SK-N-SH treated with all-trans-retinoic acid at 6 μM for 48 hours (cell line): ENCODE measurements around the gene CYGB.
A peak's percentile ranks its signal among the peaks of the same experiment; 100 is the strongest.

Experiments used
- ATAC-seq: fragments of 200-7000 bp; cut with Tn5 transposase; 3 replicates; pipeline ENCODE4 v1.9.1; 2020; ENCODE audit warnings: mild to moderate bottlenecking, moderate library complexity
- BACH2 ChIP-seq: fragments of 250-450 bp; sonication (Bioruptor Pico); IDR thresholded peaks from 2 replicates; pipeline ENCODE4 v1.9.0; 2021; ENCODE audit warnings: mild to moderate bottlenecking, borderline replicate concordance
- CSDC2 ChIP-seq: fragments of 250-450 bp; sonication (Bioruptor Pico); IDR thresholded peaks from 2 replicates; pipeline ENCODE4 v1.5.0; 2020; ENCODE audit warnings: mild to moderate bottlenecking, moderate library complexity
- CSRNP3 ChIP-seq: fragments of 250-450 bp; sonication (Bioruptor Pico); IDR thresholded peaks from 2 replicates; pipeline ENCODE4 v1.5.1; 2021; ENCODE audit warnings: mild to moderate bottlenecking, moderate library complexity
- ESRRG ChIP-seq: fragments of 250-450 bp; sonication (Bioruptor Pico); IDR thresholded peaks from 2 replicates; pipeline ENCODE4 v1.6.1; 2021; ENCODE audit warnings: mild to moderate bottlenecking
- GLIS3 ChIP-seq: fragments of 250-450 bp; sonication (Bioruptor Pico); IDR thresholded peaks from 2 replicates; pipeline ENCODE4 v1.5.0; 2020; ENCODE audit warnings: mild to moderate bottlenecking, moderate library complexity
- ISL1 ChIP-seq: fragments of 250-450 bp; sonication (Bioruptor Pico); IDR thresholded peaks from 2 replicates; pipeline ENCODE4 v2.1.2; 2022; ENCODE audit warnings: mild to moderate bottlenecking, moderate library complexity
- OSR1 ChIP-seq: fragments of 250-450 bp; sonication (Bioruptor Pico); IDR thresholded peaks from 2 replicates; pipeline ENCODE4 v1.8.0; 2022; ENCODE audit warnings: moderate library complexity, mild to moderate bottlenecking, inconsistent platforms
- POU6F1 ChIP-seq: fragments of 250-450 bp; sonication (Bioruptor Pico); IDR thresholded peaks from 2 replicates; pipeline ENCODE4 v1.8.0; 2021; ENCODE audit warnings: low read depth, mild to moderate bottlenecking, moderate library complexity, borderline replicate concordance
- PPARA ChIP-seq: fragments of 250-450 bp; sonication (Bioruptor Pico); IDR thresholded peaks from 2 replicates; pipeline ENCODE4 v1.5.0; 2020; ENCODE audit warnings: mild to moderate bottlenecking, borderline replicate concordance
- RARB ChIP-seq: fragments of 250-450 bp; sonication (Bioruptor Pico); IDR thresholded peaks from 2 replicates; pipeline ENCODE4 v1.8.0; 2021; ENCODE audit warnings: mild to moderate bottlenecking, moderate library complexity
- TCF4 ChIP-seq: fragments of 250-450 bp; sonication (Bioruptor Pico); IDR thresholded peaks from 2 replicates; pipeline ENCODE4 v1.8.0; 2021; ENCODE audit warnings: mild to moderate bottlenecking, moderate library complexity, borderline replicate concordance
- ZC3H10 ChIP-seq: fragments of 250-450 bp; sonication (Bioruptor Pico); IDR thresholded peaks from 2 replicates; pipeline ENCODE4 v1.5.1; 2021; ENCODE audit warnings: mild to moderate bottlenecking, moderate library complexity
- ZFP3 ChIP-seq: fragments of 250-450 bp; sonication (Bioruptor Pico); IDR thresholded peaks from 2 replicates; pipeline ENCODE4 v1.5.0; 2020; ENCODE audit warnings: mild to moderate bottlenecking, moderate library complexity
- ZNF565 ChIP-seq: fragments of 450-650 bp; formaldehyde crosslinking; conservative IDR thresholded peaks from 2 replicates; pipeline ENCODE4 v1.5.0; 2020; ENCODE audit warnings: low read depth, mild to moderate bottlenecking, moderate library complexity
- ZNF70 ChIP-seq: fragments of 450-650 bp; formaldehyde crosslinking; IDR thresholded peaks from 2 replicates; pipeline ENCODE4 v1.5.0; 2020; ENCODE audit warnings: mild to moderate bottlenecking, moderate library complexity
- ZNF8 ChIP-seq: fragments of 450-650 bp; formaldehyde crosslinking; IDR thresholded peaks from 2 replicates; pipeline ENCODE4 v1.5.0; 2020; ENCODE audit warnings: mild to moderate bottlenecking, moderate library complexity
- TF ChIP-seq, protein P1 (sequence below): fragments of 250-450 bp; sonication (Bioruptor Pico); IDR thresholded peaks from 2 replicates; pipeline ENCODE4 v1.5.0; 2020; ENCODE audit warnings: mild to moderate bottlenecking, moderate library complexity
- TF ChIP-seq, protein P2 (sequence below): fragments of 250-450 bp; sonication (Bioruptor Pico); IDR thresholded peaks from 2 replicates; pipeline ENCODE4 v1.5.1; 2020; ENCODE audit warnings: low read depth, mild to moderate bottlenecking, moderate library complexity

The CYGB gene

DNA sequence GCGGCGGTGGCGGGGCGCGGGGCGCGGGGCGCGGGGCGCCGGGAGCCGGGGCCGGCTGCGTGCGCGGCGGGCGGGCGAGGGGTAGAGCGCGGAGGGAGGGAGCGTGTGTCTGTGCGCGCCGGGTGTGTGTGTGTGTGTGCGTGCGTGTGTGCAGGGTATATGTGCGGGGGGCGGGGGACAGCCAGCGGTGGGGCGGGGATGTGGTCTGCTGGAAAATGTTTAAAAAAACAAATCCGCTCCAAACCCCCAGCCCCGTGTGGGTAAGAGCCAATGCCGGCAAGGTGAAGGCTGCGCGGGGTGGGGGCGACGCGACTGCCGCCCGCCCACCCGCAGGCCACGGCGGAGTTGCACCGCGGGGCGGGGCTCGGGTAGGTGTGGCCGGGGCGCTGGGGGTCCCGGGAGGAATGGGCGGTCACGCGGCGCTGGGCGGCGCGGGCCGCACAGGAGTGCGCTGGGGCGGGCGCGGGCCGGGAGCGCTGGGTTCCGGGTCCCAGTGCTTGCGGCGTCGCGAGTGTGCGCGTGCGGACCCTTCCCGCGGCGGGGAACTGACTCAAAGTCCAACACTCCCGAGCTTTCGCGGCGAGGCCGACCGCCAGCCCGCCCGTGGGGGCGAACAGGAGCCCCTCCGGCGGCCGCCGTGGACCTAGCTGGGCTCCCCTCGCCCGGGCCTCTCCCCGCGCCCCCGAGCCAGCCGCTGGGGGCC lies at the start of gene CYGB:
Gene CYGB, minus strand, starts transcription at position 132 of the 703 bp plus-strand sequence. CDS start 167 bp downstream, outside the sequence.
- ATAC-seq, result no peak
- no peak for TF ChIP-seq OSR1 (CRISPR knock-in tag)
- 0 out of 2 replicates have a peak, but pooled peaks have one; percentile 31 for TF ChIP-seq ZNF70
- TF ChIP-seq, protein P1, sequence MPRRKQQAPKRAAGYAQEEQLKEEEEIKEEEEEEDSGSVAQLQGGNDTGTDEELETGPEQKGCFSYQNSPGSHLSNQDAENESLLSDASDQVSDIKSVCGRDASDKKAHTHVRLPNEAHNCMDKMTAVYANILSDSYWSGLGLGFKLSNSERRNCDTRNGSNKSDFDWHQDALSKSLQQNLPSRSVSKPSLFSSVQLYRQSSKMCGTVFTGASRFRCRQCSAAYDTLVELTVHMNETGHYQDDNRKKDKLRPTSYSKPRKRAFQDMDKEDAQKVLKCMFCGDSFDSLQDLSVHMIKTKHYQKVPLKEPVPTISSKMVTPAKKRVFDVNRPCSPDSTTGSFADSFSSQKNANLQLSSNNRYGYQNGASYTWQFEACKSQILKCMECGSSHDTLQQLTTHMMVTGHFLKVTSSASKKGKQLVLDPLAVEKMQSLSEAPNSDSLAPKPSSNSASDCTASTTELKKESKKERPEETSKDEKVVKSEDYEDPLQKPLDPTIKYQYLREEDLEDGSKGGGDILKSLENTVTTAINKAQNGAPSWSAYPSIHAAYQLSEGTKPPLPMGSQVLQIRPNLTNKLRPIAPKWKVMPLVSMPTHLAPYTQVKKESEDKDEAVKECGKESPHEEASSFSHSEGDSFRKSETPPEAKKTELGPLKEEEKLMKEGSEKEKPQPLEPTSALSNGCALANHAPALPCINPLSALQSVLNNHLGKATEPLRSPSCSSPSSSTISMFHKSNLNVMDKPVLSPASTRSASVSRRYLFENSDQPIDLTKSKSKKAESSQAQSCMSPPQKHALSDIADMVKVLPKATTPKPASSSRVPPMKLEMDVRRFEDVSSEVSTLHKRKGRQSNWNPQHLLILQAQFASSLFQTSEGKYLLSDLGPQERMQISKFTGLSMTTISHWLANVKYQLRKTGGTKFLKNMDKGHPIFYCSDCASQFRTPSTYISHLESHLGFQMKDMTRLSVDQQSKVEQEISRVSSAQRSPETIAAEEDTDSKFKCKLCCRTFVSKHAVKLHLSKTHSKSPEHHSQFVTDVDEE (CRISPR knock-in tag), result no peak
- no peak for TF ChIP-seq CSDC2 (CRISPR knock-in tag)
- no peak for TF ChIP-seq TCF4 (CRISPR knock-in tag)
- no peak for TF ChIP-seq ZNF565 (CRISPR knock-in tag)
- peak; percentile 100 for TF ChIP-seq ZFP3 (CRISPR knock-in tag)
- TF ChIP-seq GLIS3 (CRISPR knock-in tag), result no peak
- no peak for TF ChIP-seq CSRNP3 (CRISPR knock-in tag)

DNA sequence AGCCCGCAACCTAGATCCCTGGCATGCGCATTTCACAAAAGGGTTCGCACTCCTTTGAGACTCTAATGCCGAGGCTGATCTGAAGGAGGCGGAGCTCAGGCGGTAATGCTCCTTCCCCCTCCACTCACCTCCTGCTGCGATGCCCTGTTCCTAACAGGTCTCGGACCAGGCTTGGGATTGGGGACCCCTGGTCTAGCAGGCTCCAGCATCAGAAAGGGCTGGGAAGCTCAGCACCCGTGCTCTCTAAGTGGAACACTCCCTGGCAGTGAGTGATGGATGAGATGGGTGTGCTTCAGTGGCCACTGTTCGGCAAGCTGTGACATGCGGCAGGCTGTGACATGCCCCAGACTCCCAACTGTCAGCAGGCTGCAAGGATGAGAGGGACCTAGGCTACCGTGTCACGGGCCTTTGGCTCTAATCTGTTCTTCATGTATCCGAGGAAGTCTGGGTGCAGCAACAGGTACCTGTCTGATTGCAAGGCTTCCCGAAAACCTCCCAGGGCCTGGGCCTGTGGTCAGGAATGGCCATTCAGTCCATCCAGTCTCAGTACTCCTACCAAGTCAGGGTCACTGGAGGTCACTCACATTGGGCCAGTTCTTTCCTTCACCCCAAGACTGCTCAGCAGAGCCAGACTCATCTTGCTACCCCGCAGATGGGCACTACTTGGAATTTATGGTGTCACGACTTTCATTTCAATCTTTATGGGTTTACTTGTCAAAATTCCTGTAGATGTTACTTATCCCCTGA lies 49.4 kb upstream of the CYGB start:
- TF ChIP-seq, protein P2, sequence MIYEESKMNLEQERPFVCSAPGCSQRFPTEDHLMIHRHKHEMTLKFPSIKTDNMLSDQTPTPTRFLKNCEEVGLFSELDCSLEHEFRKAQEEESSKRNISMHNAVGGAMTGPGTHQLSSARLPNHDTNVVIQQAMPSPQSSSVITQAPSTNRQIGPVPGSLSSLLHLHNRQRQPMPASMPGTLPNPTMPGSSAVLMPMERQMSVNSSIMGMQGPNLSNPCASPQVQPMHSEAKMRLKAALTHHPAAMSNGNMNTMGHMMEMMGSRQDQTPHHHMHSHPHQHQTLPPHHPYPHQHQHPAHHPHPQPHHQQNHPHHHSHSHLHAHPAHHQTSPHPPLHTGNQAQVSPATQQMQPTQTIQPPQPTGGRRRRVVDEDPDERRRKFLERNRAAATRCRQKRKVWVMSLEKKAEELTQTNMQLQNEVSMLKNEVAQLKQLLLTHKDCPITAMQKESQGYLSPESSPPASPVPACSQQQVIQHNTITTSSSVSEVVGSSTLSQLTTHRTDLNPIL, result no peak
- TF ChIP-seq ZNF565 (CRISPR knock-in tag), result no peak
- TF ChIP-seq RARB (CRISPR knock-in tag), result no peak
- TF ChIP-seq GLIS3 (CRISPR knock-in tag), result no peak
- TF ChIP-seq BACH2 (CRISPR knock-in tag), result no peak
- no peak for TF ChIP-seq ESRRG (CRISPR knock-in tag)
- TF ChIP-seq POU6F1 (CRISPR knock-in tag), result no peak
- TF ChIP-seq ZNF8 (CRISPR knock-in tag), result no peak
- TF ChIP-seq ISL1 (CRISPR knock-in tag), result no peak
- TF ChIP-seq, protein P1 (CRISPR knock-in tag), result no peak
- no peak for TF ChIP-seq TCF4 (CRISPR knock-in tag)
- no peak for TF ChIP-seq PPARA
- no peak for TF ChIP-seq ZC3H10 (CRISPR knock-in tag)
- no peak; the same call in 2 of the 3 replicates for ATAC-seq
